HG03103 (cell line): ENCODE measurements around the gene KRTAP4-5.
"Not testable (repeated sequence)": the region's sequence is repeated elsewhere in the genome, so short reads cannot be mapped to it uniquely, and the experiment has no call there.

ENCODE experiments used
- ATAC-seq: cut with Tn5 transposase; IDR thresholded peaks from one replicate; pipeline ENCODE4 v1.9.1; 2021; ENCODE audit warnings: low read depth; ENCODE audit not compliant: unreplicated experiment

KRTAP4-5 gene

DNA sequence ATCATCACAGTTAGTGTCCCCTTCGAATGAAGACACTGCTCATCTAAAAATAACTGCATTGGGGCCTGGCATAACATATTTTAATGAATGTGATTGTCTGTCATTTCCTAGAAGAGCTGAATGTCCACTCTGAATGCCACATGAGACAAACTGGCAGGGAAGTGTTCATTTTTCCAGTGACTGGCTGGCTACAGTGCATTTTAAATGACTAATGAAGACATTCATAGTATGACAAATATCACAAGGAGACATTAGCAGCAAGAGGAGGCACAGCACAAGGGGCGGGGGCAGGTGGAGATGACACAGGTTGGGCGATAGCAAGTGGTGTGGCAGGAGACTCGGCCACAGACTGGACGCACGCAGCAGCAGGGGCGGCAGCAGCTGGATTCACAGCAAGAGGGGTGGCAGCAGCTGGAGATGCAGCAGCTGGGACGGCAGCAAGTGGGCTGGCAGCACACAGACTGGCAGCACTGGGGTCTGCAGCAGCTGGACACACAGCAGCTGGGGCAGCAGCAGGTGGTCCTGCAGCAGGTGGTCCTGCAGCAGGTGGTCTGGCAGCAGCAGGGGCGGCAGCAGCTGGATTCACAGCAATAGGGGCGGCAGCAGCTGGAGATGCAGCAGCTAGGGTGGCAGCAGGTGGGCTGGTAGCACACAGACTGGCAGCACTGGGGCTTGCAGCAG, 514 bp downstream of the KRTAP4-5 start:
- ATAC-seq = not testable (repeated sequence)

DNA sequence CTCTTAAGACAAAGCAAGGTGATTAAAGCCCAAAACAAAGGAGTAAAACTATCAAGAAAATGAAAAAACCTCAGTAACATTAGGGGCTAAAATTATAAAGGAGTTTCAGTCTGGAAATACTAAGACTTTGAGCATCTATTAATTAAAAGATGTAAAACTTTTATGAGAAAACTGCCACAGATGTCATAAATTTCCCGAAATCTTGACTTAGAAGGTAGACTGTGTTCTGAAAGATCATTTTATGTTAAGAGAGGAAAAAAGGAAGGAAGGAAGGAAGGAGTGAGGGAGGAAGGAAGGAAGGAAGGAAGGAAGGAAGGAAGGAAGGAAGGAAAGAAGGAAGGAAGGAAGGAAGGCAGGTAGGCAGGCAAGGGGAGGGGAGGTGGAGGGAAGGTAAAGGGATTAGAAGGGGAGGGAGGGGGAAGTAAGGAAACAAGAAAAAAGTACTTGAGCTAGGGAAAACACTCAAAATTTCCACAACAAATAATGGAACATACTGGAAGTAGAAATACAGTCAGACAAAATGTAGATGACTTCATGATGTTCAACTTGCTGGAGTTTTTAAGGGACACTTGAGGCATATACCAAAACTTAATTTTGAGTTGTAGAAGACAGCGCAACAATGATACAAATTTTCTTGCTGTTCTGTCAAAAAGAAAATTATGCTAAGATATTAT, 2.0 kb downstream of the KRTAP4-5 start:
- no peak for ATAC-seq

GRCh38 chr17:41145261-41145660, 4.4 kb downstream of the KRTAP4-5 start:
- no peak for ATAC-seq

- no peak for ATAC-seq
Measured at GRCh38 chr17:41144846-41145245, 4.8 kb downstream of the KRTAP4-5 start.

DNA sequence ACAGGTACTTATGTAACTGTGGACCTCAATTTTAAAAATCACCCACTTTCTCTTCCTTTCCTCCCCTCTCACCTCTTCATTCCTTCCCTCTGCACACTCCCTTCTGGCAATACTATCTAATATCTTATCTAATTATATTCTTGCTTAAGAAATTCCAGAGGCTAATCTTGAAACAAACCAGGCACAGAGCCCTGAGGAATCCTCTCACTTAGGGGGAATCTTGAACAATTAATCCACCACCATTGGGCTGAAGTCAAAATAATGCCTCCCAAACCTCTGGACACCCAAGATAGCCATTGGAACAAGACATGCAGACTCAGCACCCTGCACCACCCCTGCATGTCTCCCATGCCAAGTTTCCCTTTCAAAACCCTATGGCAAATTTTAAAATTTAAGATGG, 8.3 kb downstream of the KRTAP4-5 start:
- no peak for ATAC-seq

DNA sequence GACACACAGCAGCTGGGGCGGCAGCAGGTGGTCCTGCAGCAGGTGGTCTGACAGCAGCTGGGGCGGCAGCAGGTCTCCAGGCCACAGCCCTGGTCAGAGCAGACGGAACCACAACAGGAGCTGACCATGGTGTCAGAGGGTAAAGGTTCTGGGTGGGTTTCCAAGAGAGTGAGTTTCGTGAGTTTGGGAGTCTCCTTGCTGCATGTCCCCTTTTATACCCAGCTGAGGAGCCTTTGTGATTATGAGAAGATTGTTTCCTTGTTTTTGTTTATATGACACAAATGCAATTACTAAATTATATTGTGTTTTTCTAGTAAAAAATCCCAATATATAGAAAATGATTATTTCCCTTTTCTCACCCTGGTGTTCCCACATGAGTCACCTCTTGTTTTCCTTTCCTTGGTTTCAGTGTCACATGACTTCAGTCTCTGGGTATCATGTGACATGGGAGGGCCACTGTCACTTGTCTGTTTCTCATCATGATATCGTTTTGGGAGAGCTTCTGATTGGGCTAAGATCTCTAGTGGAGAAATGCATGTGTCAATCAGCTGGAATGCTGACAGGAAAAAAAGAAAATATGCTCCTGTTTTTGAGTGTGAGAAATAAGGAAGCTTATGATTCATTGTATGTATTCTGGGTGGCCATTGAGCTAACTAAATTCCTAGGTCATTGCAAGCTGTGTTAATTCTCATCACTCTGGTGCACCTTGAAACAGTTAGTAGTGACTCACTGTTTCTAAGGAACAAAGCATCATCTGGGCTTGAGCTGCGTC, 9.1 kb downstream of the KRTAP4-5 start, which contains the start of gene KRTAP4-6:
Gene KRTAP4-6 (minus strand): TSS at position 185 of the 772 bp plus-strand sequence. CDS start 57 bp downstream, at position 128.
- no peak for ATAC-seq

DNA sequence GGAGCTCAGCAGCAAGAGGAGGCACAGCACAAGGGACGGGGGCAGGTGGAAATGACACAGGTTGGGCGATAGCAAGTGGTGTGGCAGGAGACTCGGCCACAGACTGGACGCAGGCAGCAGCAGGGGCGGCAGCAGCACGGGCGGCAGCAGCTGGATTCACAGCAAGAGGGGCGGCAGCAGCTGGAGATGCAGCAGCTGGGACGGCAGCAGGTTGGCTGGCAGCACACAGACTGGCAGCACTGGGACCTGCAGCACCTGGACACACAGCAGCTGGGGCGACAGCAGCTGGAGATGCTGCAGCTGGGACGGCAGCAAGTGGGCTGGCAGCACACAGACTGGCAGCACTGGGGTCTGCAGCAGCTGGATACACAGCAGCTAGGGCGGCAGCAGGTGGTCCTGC, 9.8 kb downstream of the KRTAP4-5 start:
- not testable (repeated sequence) for ATAC-seq

- no peak for ATAC-seq
Measured at GRCh38 chr17:41133880-41134735, 15.5 kb downstream of the KRTAP4-5 start.

DNA sequence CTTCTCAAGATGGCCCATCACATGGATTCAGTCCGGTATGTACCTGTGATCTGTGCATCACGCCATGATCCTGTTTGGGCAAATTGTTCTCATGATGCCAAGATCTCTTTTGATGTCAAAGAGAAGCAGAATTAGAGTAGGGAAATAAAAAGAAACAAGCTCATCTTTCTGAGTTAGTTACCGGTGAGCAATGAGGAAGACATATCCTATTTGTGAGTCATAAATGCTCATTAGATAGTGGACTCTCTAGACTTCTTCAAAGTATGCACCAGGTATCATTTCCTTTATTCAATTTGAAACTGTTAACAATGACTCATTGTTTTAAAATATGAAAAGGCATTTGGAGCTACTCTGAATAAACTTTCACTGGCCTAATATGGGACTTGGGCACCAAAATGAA, 17.6 kb downstream of the KRTAP4-5 start:
- no peak for ATAC-seq

- ATAC-seq = no peak
Measured at GRCh38 chr17:41127371-41127770, 22.3 kb downstream of the KRTAP4-5 start.

- no peak for ATAC-seq
Measured at GRCh38 chr17:41126412-41126811, 23.2 kb downstream of the KRTAP4-5 start.

DNA sequence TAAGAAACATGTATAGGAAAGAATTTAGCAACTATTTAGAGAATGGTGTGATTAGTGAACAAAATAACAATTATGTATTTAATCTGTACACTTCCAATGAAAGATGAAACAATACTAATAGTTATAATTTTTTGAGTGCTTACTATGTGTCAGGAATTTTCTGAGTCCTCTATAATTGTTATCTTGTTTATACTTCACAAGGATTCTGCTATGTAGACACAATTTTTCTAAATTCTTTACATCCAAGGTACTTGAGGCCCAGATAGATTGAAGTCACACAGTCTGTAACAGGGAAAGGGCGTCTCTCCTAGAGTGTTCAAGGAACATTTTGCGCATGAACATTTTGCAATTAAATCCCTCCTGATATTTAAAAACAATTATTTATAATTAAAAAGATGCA, 24.6 kb downstream of the KRTAP4-5 start:
- ATAC-seq = no peak

GRCh38 chr17:41123991-41124371, 25.6 kb downstream of the KRTAP4-5 start, which contains the start of gene KRTAP4-12:
TSS of gene KRTAP4-12 (minus strand) at chr17:41124182. CDS start at chr17:41124122, 60 bp downstream.
- not testable (repeated sequence) for ATAC-seq

DNA sequence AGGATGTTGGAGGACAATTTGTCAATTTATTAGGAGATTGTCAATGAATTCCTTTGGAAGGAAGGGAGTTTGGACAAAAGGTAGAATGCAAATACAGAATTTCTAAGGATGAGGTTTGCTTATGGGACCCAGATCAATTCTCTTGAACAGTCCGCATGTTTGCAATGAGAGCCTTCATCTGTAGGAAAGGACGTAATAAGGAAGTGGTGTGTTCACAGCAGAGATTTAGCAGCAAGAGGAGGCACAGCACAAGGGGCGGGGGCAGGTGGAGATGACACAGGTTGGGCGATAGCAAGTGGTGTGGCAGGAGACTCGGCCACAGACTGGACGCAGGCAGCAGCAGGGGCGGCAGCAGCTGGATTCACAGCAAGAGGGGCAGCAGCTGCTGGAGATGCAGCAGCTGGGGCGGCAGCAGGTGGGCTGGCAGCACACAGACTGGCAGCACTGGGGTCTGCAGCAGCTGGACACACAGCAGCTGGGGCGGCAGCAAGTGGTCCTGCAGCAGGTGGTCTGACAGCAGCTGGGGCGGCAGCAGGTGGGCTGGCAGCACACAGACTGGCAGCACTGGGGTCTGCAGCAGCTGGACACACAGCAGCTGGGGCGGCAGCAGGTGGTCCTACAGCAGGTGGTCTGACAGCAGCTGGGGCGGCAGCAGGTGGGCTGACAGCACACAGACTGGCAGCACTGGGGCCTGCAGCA, 26.2 kb downstream of the KRTAP4-5 start:
- ATAC-seq = not testable (repeated sequence)

- no peak for ATAC-seq
Measured at GRCh38 chr17:41121742-41122141, 27.9 kb downstream of the KRTAP4-5 start.

DNA sequence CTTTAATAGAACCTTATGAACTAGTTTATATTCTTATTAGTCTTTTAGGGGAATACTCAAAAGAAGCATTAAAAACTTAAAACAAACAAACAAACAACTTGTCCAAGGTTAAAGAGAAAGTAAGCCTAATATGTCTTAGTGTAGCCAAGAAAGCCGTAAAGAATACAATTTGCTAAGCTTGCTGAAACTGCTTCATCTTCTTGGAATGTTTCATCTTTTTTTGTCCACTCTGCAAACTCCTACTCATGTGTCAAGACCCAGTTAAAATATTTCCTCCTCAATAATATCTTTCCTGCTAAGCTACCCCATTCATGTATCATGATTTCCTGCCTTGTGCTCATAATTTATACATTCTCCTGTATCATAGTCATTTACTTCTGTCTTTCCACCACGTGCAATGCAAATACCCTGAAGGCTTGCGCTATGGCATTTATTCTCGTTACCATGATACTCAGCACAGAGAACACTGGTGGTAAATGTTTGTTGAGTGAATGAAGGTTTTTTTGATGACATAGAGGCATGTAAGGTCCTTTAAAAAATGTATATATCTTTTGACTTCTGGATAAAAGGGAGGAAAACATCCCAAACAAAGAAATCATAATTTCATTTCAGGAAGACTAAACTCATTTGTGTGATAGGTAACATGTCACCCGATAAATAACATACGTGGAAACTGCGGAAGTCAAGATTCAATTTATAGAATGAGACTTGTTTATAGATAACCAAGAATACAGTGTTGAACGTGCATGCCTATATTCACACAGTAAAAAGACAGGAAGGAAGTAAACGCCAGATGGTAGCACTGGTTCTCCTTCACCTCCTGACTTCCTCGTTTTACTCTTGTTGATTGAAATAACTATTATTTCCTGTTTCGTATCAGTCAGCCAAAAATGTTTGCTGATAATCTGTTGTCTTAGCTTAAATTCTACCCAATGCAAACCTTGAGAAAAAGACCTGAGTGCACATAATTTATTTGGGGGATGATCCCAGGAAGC, 29.6 kb downstream of the KRTAP4-5 start:
- ATAC-seq = not testable (repeated sequence)

DNA sequence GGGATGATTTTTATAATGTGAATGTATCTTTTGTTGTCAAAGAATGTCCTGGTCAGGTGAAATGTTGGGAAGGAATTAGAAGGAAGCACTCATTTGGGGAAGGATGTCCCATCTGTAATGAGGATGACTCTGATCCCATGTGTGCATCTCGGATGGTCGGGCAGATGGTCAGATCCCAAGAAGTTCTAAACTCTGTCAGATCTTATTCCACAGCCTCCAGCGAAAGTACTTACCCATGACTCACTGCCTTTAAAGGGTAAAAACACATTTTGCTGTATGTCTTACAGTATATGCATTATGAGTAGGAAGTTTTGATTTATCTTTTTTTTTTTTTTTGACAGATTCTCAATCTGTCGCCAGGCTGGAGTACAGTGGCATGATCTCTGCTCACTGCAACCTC, 30.9 kb downstream of the KRTAP4-5 start:
- no peak for ATAC-seq

DNA sequence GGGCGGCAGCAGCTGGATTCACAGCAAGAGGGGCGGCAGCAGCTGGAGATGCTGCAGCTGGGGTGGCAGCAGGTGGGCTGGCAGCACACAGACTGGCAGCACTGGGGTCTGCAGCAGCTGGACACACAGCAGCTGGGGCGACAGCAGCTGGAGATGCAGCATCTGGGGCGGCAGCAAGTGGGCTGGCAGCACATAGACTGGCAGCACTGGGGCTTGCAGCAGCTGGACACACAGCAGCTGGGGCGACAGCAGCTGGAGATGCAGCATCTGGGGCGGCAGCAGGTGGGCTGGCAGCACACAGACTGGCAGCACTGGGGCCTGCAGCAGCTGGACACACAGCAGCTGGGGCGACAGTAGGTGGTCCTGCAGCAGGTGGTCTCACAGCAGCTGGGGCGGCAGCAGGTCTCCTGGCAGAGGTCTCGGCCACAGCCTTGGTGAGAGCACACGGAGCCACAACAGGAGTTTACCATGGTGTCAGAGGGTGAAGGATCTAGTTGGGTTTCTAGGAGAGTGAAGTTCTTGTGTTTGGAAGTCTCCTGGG, 31.7 kb downstream of the KRTAP4-5 start, which contains the start of gene KRTAP4-11:
Gene KRTAP4-11 (minus strand): TSS at position 528 of the 541 bp plus-strand sequence. CDS start 58 bp downstream, at position 470.
- ATAC-seq = not testable (repeated sequence)
